GM12878 (cell line): Measurements from ENCODE around the gene PCED1A. TPM values are rescaled to one million over a fixed set of nuclear protein-coding genes. Genes with fewer than 3 reads are reported as not detected.

ENCODE experiments used
- ATAC-seq: fragments of 200-7000 bp; cut with Tn5 transposase; 3 replicates; pipeline ENCODE4 v1.9.1; 2020; ENCODE audit warnings: mild to moderate bottlenecking, moderate library complexity
- BruUV-seq: library from RNA; stranded (reverse); fragments of 400-500 nt; replicated peaks from 2 replicates; lab custom pipeline; 2021; lab: Mats Ljungman, UMichigan
- CTCF ChIA-PET: fragments of 300-600 bp; sonication (Branson Sonifier 250); formaldehyde crosslinking; extraction: SDS; loops from one replicate; lab custom pipeline; 2021; ENCODE audit warnings: inconsistent platforms; lab: Yijun Ruan, JAX
- POLR2A ChIA-PET: fragments of 350-600 bp; formaldehyde crosslinking; extraction: SDS; loops from one replicate; lab custom pipeline; 2021; ENCODE audit warnings: inconsistent platforms; lab: Charles Lee
- RAD21 ChIA-PET: fragments of 300-600 bp; sonication (Branson Sonifier 250); formaldehyde crosslinking; loops from one replicate; lab custom pipeline; 2023; ENCODE audit warnings: antibody characterized with exemption; ENCODE audit not compliant: unreplicated experiment; lab: Charles Lee
- SMC1A ChIA-PET: fragments of 300-600 bp; sonication (Branson Sonifier 250); formaldehyde crosslinking; loops from one replicate; lab custom pipeline; 2023; ENCODE audit not compliant: unreplicated experiment, uncharacterized antibody; lab: Charles Lee
- DNase-seq: peaks from one replicate; pipeline ENCODE4 v3.0.0-alpha.2; 2011; ENCODE audit warnings: low read depth, low spot score
- FAIRE-seq: peaks from 3 replicates; lab custom pipeline; 2011; peaks lifted over from hg19 to GRCh38; lab: Jason Lieb, UNC
- H2AFZ ChIP-seq: 2 replicates; pipeline ENCODE4 v1.6.0; 2011; ENCODE audit warnings: low read depth, low read length, control low read depth; ENCODE audit not compliant: control insufficient read depth
- H3K27ac ChIP-seq: 2 replicates; pipeline ENCODE4 v1.5.1; 2011; ENCODE audit warnings: control low read depth; ENCODE audit not compliant: control insufficient read depth, insufficient read depth
- H3K27me3 ChIP-seq, 2 experiments: replicated peaks in 1 of 2; 2 replicates each; pipeline versions ENCODE4 v1.6.0 to v1.6.1; 2011; ENCODE audit warnings: low read length in 1 of 2; ENCODE audit not compliant: control insufficient read depth in 2 of 2, insufficient read depth in 2 of 2
- H3K36me3 ChIP-seq, 2 experiments: 2 replicates each; pipeline ENCODE4 v1.5.1; 2011; ENCODE audit warnings: low read length in 1 of 2; ENCODE audit not compliant: control insufficient read depth in 2 of 2, insufficient read depth in 2 of 2
- H3K4me1 ChIP-seq: 2 replicates; pipeline ENCODE4 v1.6.1; 2011; ENCODE audit warnings: mild to moderate bottlenecking, low read length, moderate library complexity, mixed read lengths; ENCODE audit not compliant: control insufficient read depth, insufficient read depth
- H3K4me2 ChIP-seq: 2 replicates; pipeline ENCODE4 v1.6.0; 2011; ENCODE audit warnings: control low read depth; ENCODE audit not compliant: control insufficient read depth, insufficient read depth
- H3K4me3 ChIP-seq: fragments of 200-600 bp; sonication (generic); 2 replicates; pipeline ENCODE4 v1.5.1; 2016
- H3K79me2 ChIP-seq: 2 replicates; pipeline ENCODE4 v1.6.0; 2011; ENCODE audit warnings: low read length; ENCODE audit not compliant: control insufficient read depth, insufficient read depth
- H3K9ac ChIP-seq: 2 replicates; pipeline ENCODE4 v1.8.0; 2011; ENCODE audit warnings: low read length, control low read depth, mixed read lengths; ENCODE audit not compliant: control insufficient read depth, insufficient read depth
- H3K9me3 ChIP-seq: replicated peaks from 3 replicates; pipeline ENCODE4 v1.5.1; 2011; ENCODE audit warnings: mild to moderate bottlenecking, low read length; ENCODE audit not compliant: control insufficient read depth, insufficient read depth
- H4K20me1 ChIP-seq: 2 replicates; pipeline ENCODE4 v1.6.0; 2011; ENCODE audit not compliant: control insufficient read depth, insufficient read depth
- BCL11A ChIP-seq: IDR thresholded peaks from 2 replicates; pipeline ENCODE4 v1.6.1; 2011; ENCODE audit warnings: low read depth, low read length
- CBX3 ChIP-seq: fragments of 200-600 bp; sonication (generic); IDR thresholded peaks from 2 replicates; pipeline ENCODE4 v1.6.1; 2016; ENCODE audit warnings: low read depth, borderline replicate concordance
- EGR1 ChIP-seq, 2 experiments: IDR thresholded peaks; 1 replicate in 1 of 2; 2 replicates in 1 of 2; pipeline ENCODE4 v1.6.1; 2011 to 2012; ENCODE audit warnings: low read depth in 2 of 2, low read length in 2 of 2, borderline replicate concordance in 1 of 2, mild to moderate bottlenecking in 1 of 2, moderate library complexity in 1 of 2
- FOXK2 ChIP-seq: fragments of 450-650 bp; IDR thresholded peaks from 2 replicates; pipeline ENCODE4 v1.6.1; 2017; ENCODE audit warnings: mild to moderate bottlenecking, moderate library complexity
- HCFC1 ChIP-seq: fragments of 150-350 bp; IDR thresholded peaks from 2 replicates; pipeline ENCODE4 v1.6.1; 2014; ENCODE audit warnings: low read length
- IKZF1 ChIP-seq: fragments of 450-650 bp; conservative IDR thresholded peaks from 2 replicates; pipeline ENCODE4 v1.6.1; 2017; ENCODE audit warnings: antibody characterized with exemption, mild to moderate bottlenecking
- IRF4 ChIP-seq: IDR thresholded peaks from 2 replicates; pipeline ENCODE4 v1.6.1; 2011; ENCODE audit warnings: low read depth, low read length
- IRF5 ChIP-seq: fragments of 450-650 bp; IDR thresholded peaks from 2 replicates; pipeline ENCODE4 v1.6.1; 2017; ENCODE audit warnings: borderline replicate concordance
- MYB ChIP-seq: fragments of 150-350 bp; IDR thresholded peaks from 2 replicates; pipeline ENCODE4 v1.6.1; 2014; ENCODE audit warnings: mild to moderate bottlenecking, low read depth, low read length, borderline replicate concordance
- NR2F1 ChIP-seq: fragments of 450-650 bp; conservative IDR thresholded peaks from 2 replicates; pipeline ENCODE4 v1.6.1; 2017; ENCODE audit warnings: mild to moderate bottlenecking
- PAX8 ChIP-seq: fragments of 450-650 bp; IDR thresholded peaks from 2 replicates; pipeline ENCODE4 v1.6.1; 2017; ENCODE audit warnings: mild to moderate bottlenecking, moderate library complexity
- POLR2A ChIP-seq: IDR thresholded peaks from 2 replicates; pipeline ENCODE4 v1.6.1; 2011; ENCODE audit warnings: low read depth, mild to moderate bottlenecking, low read length
- RBBP5 ChIP-seq: fragments of 200-600 bp; sonication (generic); conservative IDR thresholded peaks from 2 replicates; pipeline ENCODE4 v1.6.1; 2016
- SMC3 ChIP-seq: IDR thresholded peaks from 2 replicates; pipeline ENCODE4 v1.6.1; 2011; ENCODE audit warnings: low read length, improper control_type of control experiment, borderline replicate concordance
- YY1 ChIP-seq: IDR thresholded peaks from 2 replicates; pipeline ENCODE4 v1.6.1; 2011; ENCODE audit warnings: low read depth, mild to moderate bottlenecking, low read length
- ZZZ3 ChIP-seq: IDR thresholded peaks from 2 replicates; pipeline ENCODE4 v1.6.1; 2011; ENCODE audit warnings: low read depth; ENCODE audit not compliant: control insufficient read depth, insufficient read length
- WGBS: methylation state at CpG from one replicate; pipeline ENCODE4 v1.1.6; 2016; ENCODE audit warnings: low lambda C conversion rate; ENCODE audit not compliant: insufficient replicate concordance, insufficient coverage; ENCODE audit errors: missing lambda C conversion rate; 5-methylcytosine and 5-hydroxymethylcytosine counted together
- in situ Hi-C: fragments of 300-500 bp; cut with MboI; formaldehyde crosslinking; loops from 9 replicates; pipeline ENCODE4 v1.14.3; 2018; ENCODE audit warnings: mixed read lengths
- intact Hi-C: fragments of 100-400 bp; cut with micrococcal nuclease; formaldehyde crosslinking; loops from one replicate; pipeline ENCODE4 v1.14.2; 2022; ENCODE audit not compliant: unreplicated experiment
- polyA plus RNA-seq, 11 experiments: library from polyadenylated mRNA; depleted of rRNA in 4 of 11; unstranded in 6 of 11; stranded (reverse) in 5 of 11; fragments of >200 nt; fragmentation: Nextera tagmentation in 4 of 11; fragmentation: Illumina TruSeq in 1 of 11; extraction: Ambion mirVana in 4 of 11; extraction: Trizol in 1 of 11; gene quantifications; 1 replicate in 1 of 11; 2 replicates in 10 of 11; pipeline versions ENCODE4 v1.2.1 to v1.2.3, GENCODE V29; 2011 to 2016; ENCODE audit warnings: inconsistent platforms in 2 of 11, missing spikeins in 2 of 11, low read depth in 1 of 11
- total RNA-seq, 4 experiments: library from RNA; depleted of rRNA in 3 of 4; stranded (reverse); fragments of >200 nt in 3 of 4; fragmentation: Illumina TruSeq in 1 of 4; extraction: Trizol in 1 of 4; gene quantifications; 2 replicates each; pipeline versions ENCODE4 v1.2.1 to v1.2.3, GENCODE V29; 2013 to 2021

PCED1A gene
- total and polyA plus RNA-seq, 10 of the 15 experiments (the other 5 are each of a cell fraction or from before 2014, with no cell fraction given) = 4.5 to 30.9 (median 12.0) TPM

- in situ Hi-C loops = no loop called here
- RAD21 ChIA-PET = no interaction called here
- Histone ChIP-seq H3K36me3 (no peaks in the 10 kb centered on the region), H4K20me1 (no peaks in the 10 kb centered on the region), H3K4me3 (no peak overlapping the region), H3K27me3 (peaks cover 6 to 13% of the 10 kb centered on the region in 2 experiments; a peak in 3 of 4 replicates), H3K9ac (no peak overlapping the region), H3K79me2 (no peaks in the 10 kb centered on the region), H3K4me2 (no peak overlapping the region), H3K9me3 (no peaks in the 10 kb centered on the region), H3K27ac (no peak overlapping the region), H3K4me1 (no peaks in the 10 kb centered on the region), H2AFZ (no peak overlapping the region)
- DNase-seq = no peak
- intact Hi-C loops = no loop called here
- CTCF ChIA-PET = no interaction called here
- TF ChIP-seq PAX8 = no peak
- no peak for TF ChIP-seq POLR2A
- TF ChIP-seq MYB = no peak
- POLR2A ChIA-PET = no interaction called here
- no peak for FAIRE-seq
- no TSS peak for BruUV-seq
- 62% methylated on average over 20 of the region's 20 CpGs for WGBS
- SMC1A ChIA-PET = no interaction called here
- ATAC-seq = no peak
These were observed 44.3 kb downstream of the PCED1A start for GRCh38 chr20:2796011-2796660.

DNA sequence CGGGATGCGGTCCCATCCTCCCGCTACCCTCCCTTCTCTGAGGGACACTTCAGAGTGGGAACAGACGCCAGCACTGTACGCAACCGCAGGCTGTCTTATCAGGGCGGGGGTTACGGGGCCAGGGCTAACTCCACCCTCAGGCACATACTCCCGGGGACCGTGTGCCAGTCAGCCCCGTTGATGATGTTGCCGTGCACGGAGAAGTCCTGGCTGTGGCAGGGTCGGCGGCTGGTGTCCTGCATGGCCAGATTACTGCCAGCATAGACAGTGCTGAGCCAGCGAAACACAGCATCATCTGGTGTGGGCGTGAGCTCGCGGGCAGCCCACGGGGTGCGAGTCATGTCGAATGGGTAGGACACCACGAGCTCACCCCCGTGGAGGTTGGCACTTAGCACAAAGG lies 45.0 kb downstream of the PCED1A start:
- Histone ChIP-seq H3K4me3 (no peak overlapping the region), H3K4me2 (no peak overlapping the region), H4K20me1 (no peaks in the 10 kb centered on the region)
- POLR2A ChIA-PET = interaction anchor here (0.5 kb wide), 1 partner anchor 97 kb away, joined by 4 read pairs; no protein-coding TSS in a partner anchor
- intact Hi-C loops = no loop called here
- ATAC-seq = no peak
- TF ChIP-seq RBBP5 = no peak
- TF ChIP-seq EGR1 (IDR thresholded peaks at IDR 0.05; ENCODE audit: borderline replicate concordance in 1 of 2, low read depth in 2 of 2, low read length in 2 of 2) = no peak
- TF ChIP-seq BCL11A = no peak
- TF ChIP-seq NR2F1 = no peak
- TF ChIP-seq POLR2A = no peak
- no peak for TF ChIP-seq CBX3
- TF ChIP-seq YY1 = no peak
- no peak for TF ChIP-seq ZZZ3
- no peak for TF ChIP-seq HCFC1
- no peak for TF ChIP-seq FOXK2
- TF ChIP-seq IKZF1 = no peak
- TF ChIP-seq SMC3 = no peak
- TF ChIP-seq IRF5 = no peak
- TF ChIP-seq IRF4 = no peak
- TF ChIP-seq, all 136 proteins: peak for 0
- no peaks in the 10 kb centered on the region for H3K79me2 ChIP-seq
- ChIA-PET CTCF (no interaction called here), RAD21 (no interaction called here), SMC1A (no interaction called here)
- FAIRE-seq = no peak
- H2AFZ ChIP-seq = no peak overlapping the region
- H3K9ac ChIP-seq = no peak overlapping the region
- no peak for DNase-seq
- H3K27ac ChIP-seq = no peak overlapping the region
- in situ Hi-C loops = no loop called here
- no TSS peak for BruUV-seq
- no peaks in the 10 kb centered on the region for H3K9me3 ChIP-seq
- WGBS = 57% methylated on average over 24 of the region's 24 CpGs
- peaks cover 3 to 13% of the 10 kb centered on the region in 2 experiments; a peak in 3 of 4 replicates for H3K27me3 ChIP-seq
- H3K4me1 ChIP-seq = no peaks in the 10 kb centered on the region
- H3K36me3 ChIP-seq = no peaks in the 10 kb centered on the region
